Kidney glomerular epithelial cell (primary cell): ENCODE data around the gene KCNQ1.
A peak's percentile ranks its signal among the peaks of the same experiment; 100 is the strongest.

ENCODE experiments used
- DNase-seq: peaks from one replicate; lab custom pipeline; 2025; lab: John Stamatoyannopoulos, UW

Gene KCNQ1

DNA sequence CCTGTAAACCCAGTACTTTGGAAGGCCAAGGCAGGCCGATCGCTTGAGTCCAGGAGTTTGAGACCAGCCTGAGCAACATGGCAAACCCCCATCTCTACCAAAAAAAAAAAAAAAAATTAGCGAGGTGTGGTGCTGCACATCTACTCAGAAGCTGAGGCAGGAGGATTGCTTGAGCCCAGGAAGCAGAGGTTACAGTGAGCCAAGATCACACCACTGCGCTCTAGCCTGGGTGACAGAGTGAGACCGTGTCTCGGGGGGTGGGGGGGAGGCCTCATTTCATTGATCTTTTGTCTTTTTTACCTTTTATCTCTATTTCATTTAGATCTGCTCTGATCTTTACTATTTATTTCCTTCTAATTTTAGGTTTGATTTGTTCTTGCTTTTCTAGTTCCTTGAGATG, 203.1 kb downstream of the KCNQ1 start:
- DNase-seq: no peak

DNA sequence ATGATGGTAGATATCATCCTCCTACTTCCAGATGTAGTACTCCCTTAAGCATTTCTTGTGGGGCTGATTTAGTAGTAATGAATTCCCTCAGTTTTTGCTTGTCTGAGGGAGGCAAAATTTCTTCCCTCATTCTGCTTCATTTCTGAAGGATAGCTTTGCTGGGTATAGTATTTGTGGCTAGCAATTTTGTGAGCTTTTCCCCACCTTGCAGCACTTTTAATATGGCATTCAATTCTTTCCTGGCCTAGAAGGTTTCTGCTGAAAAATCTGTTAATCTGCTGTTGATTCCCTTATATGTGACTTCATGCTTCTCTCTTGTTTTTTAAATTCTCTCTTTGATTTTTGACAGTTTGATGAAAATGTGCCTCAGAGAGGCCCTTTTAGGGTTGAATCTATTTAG, 204.6 kb downstream of the KCNQ1 start:
- no peak for DNase-seq

DNA sequence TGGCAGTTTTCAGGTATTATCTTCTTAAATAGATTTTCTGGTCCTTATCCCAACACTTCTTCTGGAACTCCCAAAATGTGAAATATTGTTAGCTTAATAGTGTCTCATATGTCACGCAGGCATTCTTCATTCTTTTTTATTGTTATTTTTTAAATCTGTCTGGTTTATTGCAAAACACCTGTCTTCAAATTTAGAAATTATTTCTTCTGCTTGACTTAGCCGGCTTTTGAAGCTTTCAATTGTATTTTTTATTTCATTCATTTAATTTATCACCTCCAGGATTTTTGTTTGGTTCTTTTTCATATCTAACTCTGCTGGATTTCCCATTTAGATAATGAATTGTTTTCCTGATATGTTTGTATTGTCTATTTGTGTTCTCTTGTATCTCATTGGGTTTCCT, 205.0 kb downstream of the KCNQ1 start:
- DNase-seq: no peak

DNA sequence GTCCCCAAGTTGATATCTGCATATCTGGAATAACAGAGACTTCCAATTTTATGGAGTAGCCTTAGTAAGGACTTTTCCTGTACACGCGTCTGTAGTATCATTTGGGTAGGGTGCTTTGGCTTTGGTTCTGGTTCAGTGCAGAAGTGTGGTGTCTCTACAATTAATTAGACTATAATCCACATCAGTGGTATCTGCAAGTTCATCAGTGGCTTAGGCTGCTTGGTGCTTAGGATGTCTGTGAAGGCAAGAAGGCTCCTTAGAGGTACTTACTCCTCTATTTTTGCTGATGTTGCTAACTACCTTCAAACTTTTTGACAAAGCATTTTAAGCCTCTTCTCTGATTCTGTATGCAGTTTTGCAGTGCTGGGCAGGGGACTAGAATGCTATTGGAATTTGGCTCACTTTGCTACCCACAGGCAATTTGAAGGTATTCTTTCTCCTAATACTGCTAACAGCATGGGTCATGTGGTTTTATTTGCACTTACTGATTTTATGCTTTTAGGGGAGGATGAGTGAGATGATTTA, 205.6 kb downstream of the KCNQ1 start:
- no peak for DNase-seq

DNA sequence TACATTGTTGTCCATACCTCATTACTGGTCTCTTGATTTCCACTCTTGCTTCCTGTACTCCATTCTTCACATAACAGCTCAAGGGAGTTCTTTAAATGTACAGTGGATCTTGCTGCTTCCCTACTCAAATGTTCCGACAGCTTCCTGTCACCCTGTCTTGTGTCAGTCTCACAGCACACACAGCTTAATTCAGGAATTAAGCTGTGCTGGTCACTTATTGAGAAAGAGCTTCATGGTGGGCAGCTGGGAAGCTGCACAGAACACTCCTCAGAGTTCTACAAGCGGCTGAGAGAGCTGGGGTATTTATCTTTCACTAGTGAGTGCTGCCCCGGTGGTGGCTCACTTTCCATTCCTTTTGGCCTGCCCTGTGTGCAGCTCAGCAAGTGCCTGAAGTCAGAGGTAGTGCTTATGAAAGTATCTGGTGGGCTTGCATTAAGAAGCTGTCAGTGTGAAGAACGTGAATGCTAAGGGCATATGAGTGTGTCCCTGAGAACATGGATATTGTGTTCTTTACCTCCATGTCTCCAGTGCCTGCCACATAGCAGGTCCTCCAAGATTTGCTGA, 206.3 kb downstream of the KCNQ1 start:
- no peak for DNase-seq

DNA sequence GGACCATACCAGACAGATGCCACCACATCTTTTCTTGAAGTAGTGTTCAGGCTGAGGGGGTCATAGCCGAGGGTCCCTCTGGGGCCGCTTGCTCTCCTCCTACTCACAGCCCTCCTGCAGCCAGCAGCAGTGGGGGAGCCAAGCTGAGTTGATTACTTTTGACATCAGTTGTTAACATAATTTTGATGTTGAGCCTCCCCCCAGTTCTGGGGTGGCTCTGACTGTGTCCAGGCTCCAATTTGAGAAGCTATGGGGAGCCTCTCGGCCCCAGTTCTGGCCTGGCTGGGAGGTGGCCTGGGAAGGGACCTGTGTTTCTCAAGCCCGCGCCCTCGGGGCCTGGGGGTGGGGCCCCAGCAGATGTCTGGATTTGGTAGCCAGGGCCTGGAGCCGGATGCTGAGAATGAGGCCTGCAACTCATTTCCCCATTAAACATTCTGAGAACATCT, 207.0 kb downstream of the KCNQ1 start:
- DNase-seq: no peak

DNA sequence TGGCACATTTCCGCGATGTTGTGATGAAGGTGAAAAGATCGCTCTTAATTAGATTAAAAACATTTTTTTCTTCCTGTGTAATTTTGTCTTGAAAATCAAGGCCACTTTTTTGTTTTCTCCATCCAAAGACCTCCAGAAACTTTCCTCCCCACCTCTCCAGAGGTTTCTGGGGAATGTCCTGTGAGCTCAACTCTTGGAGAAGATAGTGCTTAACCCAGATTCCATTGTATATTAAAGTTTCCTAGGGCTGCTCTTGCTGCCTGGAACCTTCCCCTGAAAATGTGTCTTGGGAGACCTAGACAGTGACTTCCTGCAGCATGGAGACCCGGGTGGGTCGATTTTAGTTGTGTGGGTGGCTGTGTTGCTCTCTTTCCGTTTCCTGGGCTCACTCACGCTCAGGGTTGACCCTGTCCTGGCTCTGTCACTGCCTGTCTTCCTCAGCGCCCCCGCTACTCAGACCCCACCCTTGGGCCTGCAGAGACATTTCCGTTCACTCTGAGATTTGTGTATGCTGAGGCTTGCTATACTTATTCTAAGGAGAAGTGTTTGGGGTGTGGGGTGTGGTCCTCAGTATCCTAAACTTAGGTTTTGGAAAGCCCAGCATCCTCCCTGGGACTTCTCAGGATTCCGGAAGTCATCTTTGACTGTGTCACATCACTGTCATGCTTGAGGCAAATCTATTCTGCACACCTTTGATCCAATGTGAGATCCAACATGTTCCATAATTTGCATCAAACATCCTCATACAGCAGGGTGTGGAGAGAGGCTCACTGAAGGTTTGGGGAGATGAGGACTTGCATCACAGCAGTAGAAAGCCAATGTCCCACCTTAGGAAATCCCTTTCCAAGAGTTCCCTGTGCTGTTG, 207.8 kb downstream of the KCNQ1 start:
- no peak for DNase-seq

DNA sequence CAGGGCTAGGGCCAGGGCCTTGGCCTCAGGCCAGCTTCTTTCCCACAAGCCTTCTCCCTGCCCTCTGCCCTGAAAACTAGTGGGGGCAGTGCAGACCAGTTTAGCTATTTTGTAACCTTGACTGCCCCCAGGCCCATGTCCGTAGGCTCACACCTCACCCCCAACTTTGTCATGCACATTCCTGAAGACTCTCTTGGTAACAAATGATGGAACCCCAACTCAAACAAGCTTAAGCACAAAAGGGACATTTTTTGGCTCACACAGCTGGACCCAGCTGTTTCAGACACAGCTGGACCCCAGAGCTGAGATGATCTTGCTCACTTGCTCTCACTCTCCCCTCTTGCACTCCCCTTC, 208.4 kb downstream of the KCNQ1 start:
- no peak for DNase-seq

DNA sequence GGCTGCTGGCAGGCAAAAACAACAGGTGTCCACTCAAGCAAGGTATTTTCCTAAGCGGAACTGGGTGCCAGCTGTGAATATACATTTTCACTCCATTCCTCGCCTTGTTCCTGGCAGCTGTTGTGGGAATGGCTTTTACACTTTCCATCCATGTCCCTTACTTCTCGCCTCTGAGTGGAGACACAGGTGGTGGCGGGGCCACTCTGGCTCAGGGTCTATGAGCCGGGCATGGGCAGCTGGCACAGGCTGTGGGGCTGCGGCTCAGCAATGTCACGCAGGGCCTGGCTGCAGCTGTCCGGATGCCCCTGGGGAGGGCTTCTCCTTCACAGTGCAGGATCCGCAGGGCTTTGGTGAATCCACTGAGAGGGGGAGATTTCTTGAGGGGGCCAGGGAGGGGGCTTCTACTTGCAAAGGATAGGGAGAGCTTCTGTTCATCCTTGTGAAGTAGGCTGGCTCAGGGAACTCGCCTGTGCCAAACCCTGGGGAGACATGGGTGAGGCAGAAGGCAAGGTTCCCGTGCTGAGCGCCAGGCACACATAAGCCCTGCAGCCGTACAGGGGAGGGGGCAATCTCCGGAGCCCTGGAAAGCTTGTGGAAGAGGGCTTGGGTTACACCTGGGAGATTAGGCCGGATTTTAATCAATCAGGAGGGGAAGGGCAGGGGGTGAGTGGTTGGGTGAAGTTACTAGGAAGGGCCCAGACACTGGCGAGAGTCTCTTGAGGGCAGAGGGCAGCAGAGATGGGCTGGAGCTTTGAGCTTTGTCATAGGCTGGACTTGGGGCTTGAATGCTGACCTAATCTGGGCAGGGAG, 209.3 kb downstream of the KCNQ1 start:
- no peak for DNase-seq

DNA sequence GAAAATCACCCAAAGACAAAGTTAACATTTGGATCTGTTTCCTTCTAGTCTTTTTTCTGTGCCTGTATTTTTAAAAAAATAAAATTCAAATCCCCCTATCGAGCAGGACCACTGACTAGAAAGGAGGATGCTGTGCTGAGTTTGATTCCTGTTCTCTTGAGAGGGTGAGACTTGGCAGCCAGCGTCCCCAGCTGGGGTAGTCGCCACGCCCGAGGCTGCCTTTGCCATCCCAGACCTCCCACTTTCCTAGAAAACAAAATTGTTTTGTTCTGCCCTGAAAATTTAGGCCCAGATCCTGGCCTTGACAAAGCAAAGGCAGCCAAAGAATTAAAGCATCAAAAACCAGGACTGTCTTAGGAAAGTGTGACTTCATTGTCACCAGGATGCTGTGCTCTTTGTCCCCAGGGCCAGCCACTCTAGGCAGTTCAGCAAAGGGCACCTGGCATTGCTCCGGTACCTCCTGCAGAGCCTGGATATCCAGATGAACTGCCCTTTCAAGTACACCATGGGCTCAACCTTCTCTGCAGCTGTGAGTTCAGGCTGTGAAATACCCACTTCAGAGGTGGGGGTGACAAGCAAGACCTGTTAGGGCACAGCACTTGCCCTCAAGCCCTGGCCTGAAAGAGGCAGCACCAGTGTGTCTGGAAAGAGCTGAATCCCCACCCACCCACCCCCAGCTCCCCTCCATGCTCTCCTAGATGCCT, 210.4 kb downstream of the KCNQ1 start:
- DNase-seq: no peak

DNA sequence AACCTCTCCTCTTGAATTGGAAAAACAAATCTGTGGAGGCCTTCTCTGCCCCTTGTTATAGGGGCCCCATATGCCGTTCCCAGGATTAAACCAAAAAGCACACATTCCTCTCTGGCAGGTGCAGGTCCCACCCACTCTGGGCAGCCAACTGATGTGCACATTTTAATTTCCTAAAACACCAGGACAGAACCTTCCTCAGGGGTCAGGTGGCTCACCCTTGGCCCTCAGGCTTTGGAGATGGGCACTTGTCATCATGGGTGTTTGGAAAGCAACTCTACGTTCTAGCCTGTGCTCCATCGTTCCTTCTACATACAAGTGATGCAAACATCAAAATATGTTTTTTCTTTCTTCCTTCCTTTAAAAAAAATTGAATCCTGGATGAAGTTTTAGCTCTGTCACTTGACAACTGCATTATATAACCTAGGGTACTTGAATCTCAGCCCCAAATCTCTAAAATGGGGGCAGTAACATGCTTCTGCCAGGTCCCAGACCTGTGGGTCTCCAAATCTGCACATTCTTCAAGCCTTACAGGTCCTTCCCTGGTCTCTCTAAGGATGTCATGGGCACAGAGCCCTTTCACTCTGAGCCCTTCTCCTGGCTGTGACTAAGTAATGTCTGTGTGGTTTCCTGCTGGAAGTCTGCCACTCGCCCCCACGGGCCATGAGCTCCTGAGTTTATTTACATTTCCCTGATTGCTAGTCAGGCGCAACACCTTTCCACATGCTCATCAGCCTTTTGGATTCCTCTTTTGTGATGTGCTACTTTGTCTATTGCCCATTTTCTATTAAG, 211.2 kb downstream of the KCNQ1 start:
- peak; percentile 71 for DNase-seq

DNA sequence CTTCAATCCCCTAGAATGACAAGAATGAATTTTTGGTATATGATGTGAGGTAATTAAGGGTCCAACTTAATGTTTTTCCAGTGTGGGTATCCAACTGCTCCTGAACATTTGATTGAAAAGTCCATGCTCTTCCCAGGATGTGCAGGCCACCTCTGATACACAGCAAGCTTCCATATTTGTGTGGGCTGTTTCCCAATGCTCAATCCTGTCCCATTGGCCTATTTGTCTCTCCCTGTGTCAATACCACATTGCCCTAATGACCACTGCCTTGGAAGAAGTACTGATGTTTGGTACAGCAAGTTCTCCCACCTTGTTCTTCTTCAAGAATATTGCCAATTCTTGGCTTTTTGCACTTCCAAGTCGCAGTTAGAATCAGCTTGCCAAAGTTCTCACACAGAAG, 212.1 kb downstream of the KCNQ1 start:
- DNase-seq: no peak

DNA sequence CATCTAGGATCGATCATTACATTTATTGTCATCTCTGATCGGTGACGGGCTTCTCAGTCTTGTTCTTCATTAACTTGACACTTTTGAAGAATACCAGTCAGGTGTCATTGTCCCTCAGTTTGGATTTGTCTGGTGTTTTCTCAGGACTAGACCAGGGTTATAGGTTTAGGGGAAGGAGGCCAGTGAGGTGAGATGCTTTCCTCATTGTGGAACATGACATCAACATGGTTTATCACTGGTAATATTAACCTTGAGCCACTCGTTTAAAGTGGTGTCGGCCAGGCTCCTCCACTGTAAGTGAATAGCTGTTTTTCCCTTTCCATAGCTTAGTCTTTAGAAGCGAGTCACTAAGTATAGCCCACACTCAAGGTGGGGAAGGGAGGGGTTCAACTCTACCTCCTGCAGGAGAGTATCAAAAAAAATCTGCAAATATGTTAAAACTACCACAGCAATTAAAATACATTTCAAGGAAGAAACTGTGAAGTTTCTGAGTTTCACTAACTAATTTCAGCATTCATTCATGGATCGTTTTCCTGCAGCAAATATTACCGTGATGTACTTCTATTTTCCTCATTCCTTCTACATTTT, 213.0 kb downstream of the KCNQ1 start:
- DNase-seq: no peak

DNA sequence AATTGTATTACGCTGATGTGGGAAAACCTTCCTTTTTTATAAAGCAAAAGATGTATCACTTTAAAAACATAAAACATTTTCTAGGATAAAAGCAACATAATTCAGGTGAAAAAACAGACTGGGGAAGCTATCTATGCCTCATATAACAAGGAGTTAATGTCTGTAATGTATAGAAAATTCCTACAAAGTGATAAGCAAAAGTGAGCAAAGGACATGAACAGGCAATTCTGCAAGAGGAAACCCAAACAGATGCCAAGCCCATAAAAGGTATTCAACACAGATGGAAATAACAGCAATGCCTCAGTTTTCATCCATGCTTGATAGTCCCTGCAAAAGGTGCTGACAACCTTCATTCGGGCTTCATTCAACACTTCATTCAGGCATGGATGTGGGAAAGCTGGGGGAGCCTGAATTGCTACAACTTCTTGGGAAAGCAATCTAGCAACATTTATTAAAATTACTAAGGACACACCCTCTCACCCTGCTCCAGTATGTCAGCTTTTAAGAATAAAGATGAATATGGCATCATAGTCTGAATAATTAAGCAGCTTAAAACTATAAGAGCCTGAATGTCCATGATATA, 215.6 kb downstream of the KCNQ1 start:
- DNase-seq: no peak

DNA sequence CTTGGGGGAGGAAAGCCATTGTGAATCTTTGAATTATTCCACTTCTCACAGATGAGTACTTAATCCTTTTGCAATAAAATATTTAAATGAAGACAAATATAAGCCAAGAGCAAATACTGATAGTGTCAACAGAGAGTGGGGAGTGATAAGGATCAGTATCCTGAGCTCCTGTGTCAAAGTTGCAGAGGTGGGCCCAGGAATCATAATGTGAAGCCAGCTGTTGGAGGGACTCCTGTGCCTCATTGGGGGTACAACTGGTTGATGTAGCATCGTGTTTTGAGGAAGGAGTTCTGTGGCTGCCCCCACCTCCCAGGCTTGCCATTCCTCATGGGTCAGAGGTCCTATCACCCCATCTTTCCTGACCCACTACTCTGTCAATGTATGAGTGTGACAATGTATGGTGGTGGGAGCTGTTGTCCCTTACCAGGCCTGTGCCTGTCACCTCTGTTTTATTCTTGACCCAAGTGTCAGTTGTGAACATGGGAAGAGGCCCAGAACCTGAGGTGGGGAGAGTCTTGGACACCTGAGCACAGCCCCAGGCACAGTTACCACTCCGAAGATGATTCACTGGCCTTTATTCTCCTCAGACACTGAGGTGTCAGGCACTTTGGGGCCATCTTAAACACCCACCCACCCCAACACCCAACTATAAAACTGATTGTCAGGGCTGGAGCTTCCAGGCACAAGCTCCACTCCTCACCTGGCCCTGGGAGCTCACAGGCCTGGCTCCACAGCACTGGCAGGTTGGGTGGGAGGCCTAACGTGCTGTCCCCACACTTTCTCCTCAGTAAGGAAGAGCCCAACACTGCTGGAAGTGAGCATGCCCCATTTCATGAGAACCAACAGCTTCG, 216.6 kb downstream of the KCNQ1 start:
- no peak for DNase-seq

DNA sequence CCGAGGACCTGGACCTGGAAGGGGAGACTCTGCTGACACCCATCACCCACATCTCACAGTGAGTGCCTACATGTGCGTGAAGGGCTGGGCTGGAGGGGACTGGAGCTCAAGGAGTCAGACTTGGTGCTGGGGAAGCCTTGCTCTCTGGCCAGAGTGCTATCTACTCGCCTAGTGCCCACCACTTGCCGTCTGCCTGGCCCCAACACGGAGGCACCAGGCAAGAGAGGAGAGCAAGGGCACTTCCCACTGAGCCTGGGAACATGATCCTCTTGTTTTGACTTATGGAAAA, 217.2 kb downstream of the KCNQ1 start:
- DNase-seq: no peak

DNA sequence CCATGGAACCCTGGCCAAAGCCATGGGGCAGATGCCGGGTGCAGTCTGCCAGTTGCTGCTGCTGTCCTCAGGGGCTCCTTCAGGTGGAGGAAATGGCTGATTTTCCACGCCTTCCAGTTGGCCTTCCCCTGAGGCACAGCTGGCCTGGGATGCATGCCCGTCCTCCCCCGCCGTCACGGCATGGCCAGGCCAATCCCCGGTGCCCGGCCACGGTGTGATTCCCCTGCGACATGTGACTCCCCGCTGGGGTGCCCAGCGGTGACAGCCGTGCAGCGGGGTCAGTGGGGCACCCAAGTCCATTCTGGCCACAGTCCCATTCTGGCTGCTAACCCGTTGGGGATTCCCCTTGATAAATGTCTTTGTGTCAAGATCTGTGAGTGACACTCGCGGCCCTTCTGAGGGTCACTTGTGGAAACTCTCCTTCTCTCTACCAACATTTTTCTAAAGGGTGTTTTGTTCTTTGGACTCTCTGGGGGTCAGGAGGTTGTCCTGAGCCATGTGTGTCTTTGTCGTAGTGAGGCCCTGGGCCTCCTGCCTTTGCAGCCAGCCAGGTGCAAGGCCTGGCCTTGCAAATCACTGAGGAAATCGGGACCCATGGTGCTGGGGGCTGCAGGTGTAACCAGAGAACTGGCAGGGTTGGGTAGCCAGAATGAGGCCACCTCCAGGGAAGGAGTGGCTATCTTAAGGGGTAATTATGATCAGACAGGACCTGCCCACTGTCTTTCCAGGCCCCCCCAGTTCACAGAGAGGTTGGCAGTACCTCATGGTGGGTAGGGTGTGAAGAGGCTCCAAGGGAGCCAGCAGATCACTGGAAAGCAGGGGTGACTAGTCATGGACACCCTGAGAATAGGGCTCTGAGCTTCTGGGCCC, 217.9 kb downstream of the KCNQ1 start:
- no peak for DNase-seq

DNA sequence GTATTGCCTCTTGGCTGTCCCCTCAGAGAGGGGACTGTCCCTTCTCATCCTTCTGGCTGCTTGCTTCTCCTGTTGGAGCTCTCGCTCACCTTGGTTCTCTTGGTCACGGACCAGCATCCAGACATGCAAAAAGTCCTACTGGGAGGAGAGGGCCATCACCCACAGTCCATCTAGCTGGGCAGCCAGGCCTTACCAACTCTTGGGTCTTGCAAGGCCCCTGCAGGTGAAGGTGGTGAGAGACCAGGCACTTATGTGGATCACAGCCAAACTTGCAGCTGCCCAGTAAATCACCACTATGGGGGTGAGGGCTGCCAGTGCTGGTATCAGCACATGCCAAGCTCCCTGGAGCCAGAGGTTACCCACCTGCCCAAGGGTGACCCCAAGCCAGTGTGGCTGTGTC, 218.7 kb downstream of the KCNQ1 start:
- no peak for DNase-seq

DNA sequence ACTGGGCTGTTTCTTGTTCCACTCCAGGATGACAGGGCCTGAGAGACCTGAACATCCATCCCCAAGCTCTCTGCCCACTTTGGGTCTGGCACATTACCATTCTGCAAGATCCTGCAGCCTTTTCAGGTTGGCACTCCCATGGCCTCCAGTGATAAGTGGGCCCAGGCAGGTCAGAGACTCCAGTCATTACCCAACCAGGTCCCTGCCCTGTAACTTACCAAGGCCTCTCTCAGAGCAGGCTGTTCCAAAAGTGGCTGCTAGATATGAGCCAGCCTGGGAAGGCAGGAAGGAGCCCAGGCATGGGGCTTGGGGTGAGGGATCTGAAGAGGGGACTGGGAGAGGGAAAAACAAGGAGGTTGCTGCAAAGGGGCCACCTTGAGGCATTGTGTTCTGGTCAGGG, 219.1 kb downstream of the KCNQ1 start:
- DNase-seq: no peak
